B cell (primary cell): ENCODE results near the gene FOSB. TPM values are rescaled to one million over a fixed set of nuclear protein-coding genes. Genes with fewer than 3 reads are reported as not detected.

Experiments used
- ATAC-seq: fragments of 200-7000 bp; cut with Tn5 transposase; one replicate; pipeline ENCODE4 v1.10.0; 2021; ENCODE audit warnings: low read depth, mild to moderate bottlenecking, moderate number of reproducible peaks, moderate library complexity
- CTCF ChIA-PET: fragments of 350-600 bp; sonication (Branson Sonifier 250); formaldehyde crosslinking; loops from one replicate; lab custom pipeline; 2021; ENCODE audit warnings: antibody characterized with exemption, inconsistent platforms; lab: Charles Lee
- POLR2A ChIA-PET: fragments of 350-600 bp; sonication (Branson Sonifier 250); formaldehyde crosslinking; loops from one replicate; lab custom pipeline; 2021; ENCODE audit warnings: antibody characterized with exemption; lab: Charles Lee
- DNase-seq: peaks from one replicate; pipeline ENCODE4 v3.0.0; 2013
- H2AFZ ChIP-seq: 2 replicates; pipeline ENCODE4 v1.6.1; 2012; ENCODE audit warnings: mild to moderate bottlenecking, low read depth, low read length; ENCODE audit not compliant: insufficient read depth, poor library complexity, severe bottlenecking
- H3K27ac ChIP-seq, 2 donors: 1 replicate in 1 of 2; 2 replicates in 1 of 2; pipeline ENCODE4 v1.5.1; 2012 to 2013; ENCODE audit warnings: low read length in 2 of 2, mild to moderate bottlenecking in 2 of 2, moderate library complexity in 1 of 2
- H3K27me3 ChIP-seq, 4 experiments: fragments of 200-600 bp in 1 of 4; sonication (generic) in 1 of 4; replicated peaks in 1 of 4; 1 replicate in 2 of 4; 2 replicates in 2 of 4; pipeline versions ENCODE4 v1.6.1 to v1.7.0; 2013 to 2016; ENCODE audit warnings: low read length in 3 of 4, mild to moderate bottlenecking in 2 of 4, mixed read lengths in 1 of 4, moderate library complexity in 1 of 4; ENCODE audit not compliant: insufficient read depth in 4 of 4, control insufficient read depth in 3 of 4; ENCODE audit errors: control extremely low read depth in 1 of 4
- H3K36me3 ChIP-seq, 2 experiments: replicated peaks in 1 of 2; 1 replicate in 1 of 2; 2 replicates in 1 of 2; pipeline versions ENCODE4 v1.6.1 to v1.7.1; 2013; ENCODE audit warnings: low read length in 1 of 2; ENCODE audit not compliant: insufficient read depth in 2 of 2, control insufficient read depth in 1 of 2; ENCODE audit errors: control extremely low read depth in 1 of 2, extremely low read depth in 1 of 2
- H3K4me1 ChIP-seq, 2 donors: fragments of 200-600 bp in 1 of 2; sonication (generic) in 1 of 2; 1 replicate in 1 of 2; 2 replicates in 1 of 2; pipeline versions ENCODE4 v1.5.1 to v1.6.1; 2013 to 2017; ENCODE audit warnings: low read length in 2 of 2; ENCODE audit not compliant: control insufficient read depth in 2 of 2, insufficient read depth in 2 of 2
- H3K4me2 ChIP-seq: replicated peaks from 2 replicates; pipeline ENCODE3; 2012; ENCODE audit warnings: mild to moderate bottlenecking, low read depth, low read length; ENCODE audit not compliant: poor library complexity, severe bottlenecking
- H3K4me3 ChIP-seq, 5 experiments: fragments of 200-600 bp in 1 of 5; sonication (generic) in 1 of 5; 1 replicate in 3 of 5; 2 replicates in 2 of 5; pipeline versions ENCODE4 v1.5.1 to v1.7.0; 2011 to 2016; ENCODE audit warnings: low read length in 4 of 5, mild to moderate bottlenecking in 4 of 5, low read depth in 2 of 5, control low read depth in 1 of 5, moderate library complexity in 1 of 5; ENCODE audit not compliant: insufficient read depth in 1 of 5; ENCODE audit errors: control extremely low read depth in 1 of 5, extremely low read depth in 1 of 5
- H3K79me2 ChIP-seq: fragments of 200-600 bp; sonication (generic); one replicate; pipeline ENCODE4 v1.6.0; 2016; ENCODE audit warnings: low read length; ENCODE audit not compliant: control insufficient read depth, insufficient read depth
- H3K9ac ChIP-seq: fragments of 200-600 bp; sonication (generic); 2 replicates; pipeline ENCODE4 v1.6.1; 2017; ENCODE audit warnings: mild to moderate bottlenecking, low read length, moderate library complexity
- H3K9me3 ChIP-seq, 3 donors: one replicate each; pipeline versions ENCODE4 v1.6.1 to v1.7.1; 2013; ENCODE audit warnings: low read length in 2 of 3; ENCODE audit not compliant: control insufficient read depth in 2 of 3, insufficient read depth in 1 of 3; ENCODE audit errors: control extremely low read depth in 1 of 3
- H4K20me1 ChIP-seq: 2 replicates; pipeline ENCODE4 v1.6.0; 2012; ENCODE audit warnings: mild to moderate bottlenecking, low read length; ENCODE audit not compliant: insufficient read depth, control insufficient read depth, poor library complexity, severe bottlenecking
- H3K27ac Mint-ChIP-seq: one replicate; pipeline ENCODE4 v1.8.0; 2021; ENCODE audit warnings: mixed read lengths
- H3K27me3 Mint-ChIP-seq: one replicate; pipeline ENCODE4 v1.8.0; 2021; ENCODE audit warnings: mixed read lengths
- H3K4me1 Mint-ChIP-seq: one replicate; pipeline ENCODE4 v1.8.0; 2021; ENCODE audit warnings: mixed read lengths
- H3K4me3 Mint-ChIP-seq: one replicate; pipeline ENCODE4 v1.8.0; 2021; ENCODE audit warnings: mixed read lengths
- H3K9me3 Mint-ChIP-seq: one replicate; pipeline ENCODE4 v1.8.0; 2022; ENCODE audit warnings: mixed read lengths; ENCODE audit not compliant: insufficient read depth
- CTCF ChIP-seq: fragments of 200-600 bp; IDR thresholded peaks from one replicate; pipeline ENCODE4 v1.8.0; 2022; ENCODE audit warnings: antibody characterized with exemption, mild to moderate bottlenecking
- EZH2 ChIP-seq: IDR thresholded peaks from 2 replicates; pipeline ENCODE4 v1.6.1; 2012; ENCODE audit warnings: borderline replicate concordance, low read depth, mild to moderate bottlenecking, moderate library complexity, low read length; ENCODE audit not compliant: insufficient read depth, poor library complexity, severe bottlenecking
- WGBS: methylation state at CpG from one replicate; pipeline ENCODE4 v1.1.5; 2013; ENCODE audit warnings: missing lambda C conversion rate; ENCODE audit not compliant: insufficient coverage; 5-methylcytosine and 5-hydroxymethylcytosine counted together
- intact Hi-C: fragments of 100-400 bp; cut with micrococcal nuclease; formaldehyde crosslinking; loops from one replicate; pipeline ENCODE4 v1.10.0; 2022
- polyA plus RNA-seq: library from polyadenylated mRNA; depleted of rRNA; stranded (reverse); fragments of >200 nt; gene quantifications from 2 replicates; pipeline ENCODE4 v1.2.3, GENCODE V29; 2012
- total RNA-seq, 2 donors: library from RNA; stranded (reverse); fragments of 120-200 nt in 1 of 2; gene quantifications; 1 replicate in 1 of 2; 2 replicates in 1 of 2; pipeline versions ENCODE4 v1.2.3 to v1.2.4, GENCODE V29; 2013 to 2022

The FOSB gene
- total and polyA plus RNA-seq, 2 donors (not counting 1 experiment from before 2014, with no cell fraction given) = 39.6 to 2,860 TPM

- intact Hi-C loops = no loop called here
- peak; percentile 57 for DNase-seq
- no peak overlapping the region for H2AFZ ChIP-seq
These were observed 9.4 kb downstream of the FOSB start for GRCh38 chr19:45477186-45477585.

More at GRCh38 chr19:45477186-45477585, 9.4 kb downstream of the FOSB start:
- Histone ChIP-seq H3K4me2 (no peak overlapping the region), H3K27me3 (peaks cover 0 to 20% (median 6%) of the 10 kb centered on the region in 4 experiments), H3K36me3 (no peaks in the 10 kb centered on the region), H3K9me3 (no peaks in the 10 kb centered on the region), H4K20me1 (peaks cover 18% of the 10 kb centered on the region), H3K4me1 (peaks cover 15 to 25% of the 10 kb centered on the region in 2 donors), H3K79me2 (no peaks in the 10 kb centered on the region), H3K27ac (no peak overlapping the region), H3K9ac (no peak overlapping the region), H3K4me3 (no peak overlapping the region)
- ChIA-PET CTCF (interaction anchor here (1.3 to 10.4 kb wide), 5 partner anchors 9 to 74 kb away, joined by 9 to 453 read pairs (median 66); partner anchors contain the start of genes FOSB and PPP1R13L), POLR2A (interaction anchor here (0.7 to 2.6 kb wide), 4 partner anchors 9 to 37 kb away, joined by 4 to 39 read pairs (median 22); partner anchors contain the start of gene FOSB)
- no peak for ATAC-seq
- peaks cover 34% of the 10 kb centered on the region for H3K4me1 Mint-ChIP-seq
- H3K27ac Mint-ChIP-seq = peak overlapping the region; percentile 46
- 50% methylated on average over 5 of the region's 5 CpGs for WGBS
- H3K27me3 Mint-ChIP-seq = peaks cover 18% of the 10 kb centered on the region
- no peak overlapping the region for H3K4me3 Mint-ChIP-seq
- TF ChIP-seq EZH2 (no peak), CTCF (no peak)
- H3K9me3 Mint-ChIP-seq = no peaks in the 10 kb centered on the region
